Stimulated activated CD4-positive, alpha-beta T cell treated with anti-CD3 and anti-CD28 coated beads, TNF-alpha, amount 100 ng/mL, for 1 hour (primary cell): Measurements from ENCODE around the gene SLC39A6.
"Not testable (repeated sequence)": the region's sequence is repeated elsewhere in the genome, so short reads cannot be mapped to it uniquely, and the experiment has no call there.

Experiments used
- DNase-seq, 3 donors: peaks; one replicate each; pipeline ENCODE4 v3.0.0-alpha.2; 2020; ENCODE audit warnings: low read depth in 3 of 3, low spot score in 1 of 3

SLC39A6 gene

GRCh38 chr18:36129300-36130038 lies at the start of gene SLC39A6, which contains the start of gene ELP2:
SLC39A6 (minus strand) TSS chr18:36129340; CDS start chr18:36127007, 2,333 bp downstream.
ELP2 (plus strand) TSS chr18:36129899; CDS start chr18:36129934, 35 bp downstream.
- DNase-seq: peak; percentile 87 to 95 (median 91)

- no peak for DNase-seq
These were observed 48.8 kb upstream of the SLC39A6 start for GRCh38 chr18:36177913-36178312.

DNA sequence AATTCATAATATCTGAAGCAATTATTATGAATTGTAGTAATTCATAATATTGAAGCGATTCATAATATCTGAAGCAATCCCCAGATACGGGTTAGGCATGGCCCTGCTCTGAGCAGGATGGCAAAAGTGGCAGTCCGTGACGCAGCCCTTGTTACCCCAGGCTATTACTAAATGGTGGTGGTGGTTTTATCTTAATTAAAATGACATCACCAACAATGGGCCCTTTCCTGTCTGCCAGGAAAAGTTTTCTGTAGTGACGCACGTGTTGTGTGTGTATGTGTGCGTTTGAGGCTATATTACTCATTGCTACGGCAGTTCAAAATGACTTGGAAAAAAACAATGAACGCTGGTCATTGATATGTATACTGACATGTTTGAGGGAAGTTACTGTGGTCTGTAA lies 47.6 kb upstream of the SLC39A6 start:
- DNase-seq: no peak

DNA sequence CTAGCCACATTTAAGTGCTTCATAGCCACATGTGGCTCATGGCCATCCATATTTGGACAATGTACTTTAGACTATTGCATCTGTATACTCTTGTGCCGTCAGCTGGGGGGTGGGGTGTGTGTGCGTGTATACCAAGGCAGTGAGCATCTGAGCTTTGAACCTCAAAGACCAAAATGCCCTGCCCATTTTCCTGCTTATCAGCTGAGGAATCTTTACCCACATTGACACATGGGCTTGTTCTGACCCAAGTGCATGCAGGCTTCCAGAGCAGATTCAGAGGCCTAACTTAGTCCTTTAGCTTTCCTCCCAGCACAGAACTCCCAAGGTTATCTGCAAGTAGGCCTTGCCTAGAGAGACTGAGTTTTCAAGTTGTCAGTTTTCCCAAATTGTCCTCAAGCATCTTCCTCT lies 47.0 kb upstream of the SLC39A6 start:
- DNase-seq: no peak

GRCh38 chr18:36175481-36175880 lies 46.3 kb upstream of the SLC39A6 start:
- DNase-seq: no peak

- DNase-seq: no peak
These were observed 40.8 kb upstream of the SLC39A6 start for GRCh38 chr18:36169938-36170337.

DNA sequence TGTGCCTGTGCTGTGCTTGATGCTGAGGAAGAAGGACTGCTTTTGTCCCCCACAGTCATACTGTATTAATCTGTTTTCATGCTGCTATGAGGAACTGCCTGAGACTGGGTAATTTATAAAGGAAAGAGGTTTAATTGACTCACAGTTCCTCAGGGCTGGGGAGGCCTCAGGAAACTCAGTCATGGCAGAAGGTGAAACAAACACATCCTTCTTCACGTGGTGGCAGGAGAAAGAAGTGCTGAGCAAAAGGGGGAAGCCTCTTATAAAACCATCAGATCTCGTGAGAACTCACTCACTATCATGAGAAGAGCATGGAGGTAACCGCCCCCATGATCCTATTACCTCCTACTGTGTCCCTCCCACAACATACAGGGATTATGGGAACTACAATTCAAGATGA lies 39.2 kb upstream of the SLC39A6 start:
- DNase-seq: not testable (repeated sequence)

- no peak for DNase-seq
These were observed 38.6 kb upstream of the SLC39A6 start for GRCh38 chr18:36167692-36168218.

GRCh38 chr18:36162981-36163380 lies 33.8 kb upstream of the SLC39A6 start:
- DNase-seq: no peak

GRCh38 chr18:36160959-36161371 lies 31.8 kb upstream of the SLC39A6 start:
- DNase-seq: no peak

- no peak for DNase-seq
These were observed 29.2 kb upstream of the SLC39A6 start for GRCh38 chr18:36158266-36158867.

DNA sequence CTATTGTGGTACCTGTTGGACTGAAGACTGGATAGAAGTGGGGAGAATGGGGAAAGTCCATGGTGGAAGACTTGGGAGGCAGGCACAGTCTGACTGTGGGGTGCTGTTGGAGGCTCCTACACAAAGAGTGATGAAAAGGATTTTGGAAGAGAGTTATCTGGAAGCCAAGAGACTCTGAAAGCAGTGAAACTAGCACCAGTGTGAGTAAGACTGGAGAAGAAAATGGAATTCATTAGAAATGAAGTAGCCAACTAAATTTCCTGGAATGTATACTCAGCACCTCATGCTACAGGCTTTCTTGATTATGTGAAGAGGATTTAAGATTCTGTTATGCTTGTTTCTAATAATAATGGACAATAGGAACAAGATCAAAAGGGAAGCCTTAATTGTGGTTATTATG lies 28.3 kb upstream of the SLC39A6 start:
- no peak for DNase-seq

DNA sequence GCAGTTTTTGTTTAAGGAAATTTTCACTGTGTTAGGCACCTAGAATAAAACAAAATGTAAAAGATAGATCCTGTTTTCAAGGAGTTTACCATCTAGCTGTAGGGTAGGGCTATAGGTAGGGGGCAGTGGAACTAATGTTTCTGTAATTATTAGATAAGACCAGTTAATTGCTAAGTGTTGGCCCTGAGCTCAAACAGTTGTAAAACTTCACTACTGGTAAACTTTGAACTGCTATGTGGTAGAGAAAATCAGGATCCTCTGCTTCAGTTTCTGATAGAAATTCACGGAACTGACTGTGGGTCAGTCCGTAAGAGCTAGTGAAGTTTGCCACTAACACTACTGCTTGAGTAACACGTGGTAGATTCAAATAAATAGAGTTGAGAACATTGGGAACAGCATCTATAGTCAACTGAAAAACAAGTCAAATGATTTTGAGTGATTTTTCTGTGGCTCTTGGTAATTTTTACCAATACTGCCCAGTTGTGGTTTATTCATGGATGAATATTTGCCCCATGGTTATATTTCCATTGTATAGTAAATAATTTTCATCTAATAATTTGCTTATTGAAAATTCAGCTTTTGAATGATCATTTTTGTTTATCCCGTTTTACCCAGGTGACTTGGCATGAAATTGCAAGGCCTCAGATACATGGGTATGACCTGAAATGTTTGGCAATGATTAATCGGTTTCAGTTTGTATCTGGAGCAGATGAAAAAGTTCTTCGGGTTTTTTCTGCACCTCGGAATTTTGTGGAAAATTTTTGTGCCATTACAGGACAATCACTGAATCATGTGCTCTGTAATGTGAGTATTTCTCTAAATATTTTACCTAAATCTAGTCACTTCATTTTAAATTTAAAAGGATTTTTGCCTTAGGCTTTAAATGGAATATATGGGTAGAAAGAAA lies 27.0 kb upstream of the SLC39A6 start:
- DNase-seq: no peak

DNA sequence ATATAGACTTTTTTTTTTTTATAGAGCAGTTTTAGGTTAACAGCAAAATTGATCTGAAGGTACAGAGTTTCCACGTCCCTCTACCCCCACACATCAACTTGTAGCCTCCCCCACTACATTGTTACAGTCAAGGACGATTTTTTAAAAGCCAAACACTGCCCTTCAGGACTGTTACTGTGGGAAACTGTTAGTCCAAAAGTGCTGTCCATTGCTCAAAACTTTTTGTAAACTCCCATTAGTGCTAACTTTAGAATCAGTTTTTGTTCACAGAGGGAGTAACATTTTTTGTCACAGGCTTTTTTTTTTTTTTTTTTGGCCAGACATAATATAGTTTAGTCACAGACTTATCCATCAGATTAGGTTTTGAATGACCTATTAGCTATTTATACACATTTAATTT lies 24.6 kb upstream of the SLC39A6 start:
- no peak for DNase-seq

- DNase-seq: no peak
These were observed 24.1 kb upstream of the SLC39A6 start for GRCh38 chr18:36153203-36153602.

- no peak for DNase-seq
These were observed 23.6 kb upstream of the SLC39A6 start for GRCh38 chr18:36152781-36153180.

DNA sequence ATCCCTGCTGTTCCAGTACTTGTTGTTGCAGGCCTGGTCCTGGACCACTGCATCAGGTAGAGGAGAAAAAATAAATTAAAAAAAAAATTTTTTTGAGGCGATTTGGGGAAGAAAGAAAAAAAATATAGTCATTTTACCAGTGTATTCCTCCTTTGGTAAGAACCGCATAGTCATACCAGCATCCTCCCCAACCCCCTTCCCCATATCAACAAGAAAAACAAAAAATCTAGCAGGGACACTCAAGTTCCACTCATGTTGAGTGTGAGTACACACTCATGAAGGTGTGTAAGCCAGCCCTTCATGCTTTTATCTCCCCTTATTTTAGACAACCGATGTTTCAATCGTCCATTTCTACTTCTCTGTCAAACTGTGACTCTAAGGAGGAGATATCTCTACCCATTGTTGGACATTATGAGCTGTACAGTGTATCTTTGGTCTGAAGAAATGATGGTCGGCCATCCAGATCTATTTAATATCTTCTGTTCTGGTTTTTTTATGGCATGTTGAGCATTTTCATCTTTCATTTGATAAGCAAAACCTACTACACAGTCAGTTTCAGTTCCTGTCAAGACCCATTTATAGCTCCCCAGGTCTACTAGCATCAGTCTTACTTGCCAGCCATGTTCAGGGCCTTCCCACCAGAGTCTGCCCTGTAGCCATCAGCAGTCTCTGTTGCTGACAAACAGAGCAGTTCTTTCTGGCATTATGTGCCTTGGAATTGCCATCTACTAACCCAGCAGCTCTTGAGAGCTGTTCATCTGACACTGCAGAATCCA lies 20.6 kb upstream of the SLC39A6 start:
- DNase-seq: no peak

DNA sequence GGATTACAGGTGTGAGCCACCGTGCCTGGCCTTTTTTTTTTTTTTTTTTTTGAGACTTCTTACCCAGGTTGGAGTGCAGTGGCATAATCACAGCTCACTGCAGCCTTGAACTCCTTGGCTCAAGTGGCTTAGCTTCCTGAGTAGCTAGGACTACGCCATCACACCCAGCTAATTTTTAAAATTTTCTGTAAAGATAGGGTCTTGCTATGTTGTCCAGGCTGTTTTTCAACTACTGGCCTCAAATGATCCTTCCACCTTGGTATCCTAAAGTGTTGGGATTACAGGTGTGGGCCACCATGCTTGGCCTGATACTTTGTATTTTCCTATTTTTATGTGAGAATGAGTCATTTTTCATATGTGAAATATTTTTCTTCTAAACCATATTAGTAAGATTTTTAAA lies 14.3 kb upstream of the SLC39A6 start:
- no peak for DNase-seq

DNA sequence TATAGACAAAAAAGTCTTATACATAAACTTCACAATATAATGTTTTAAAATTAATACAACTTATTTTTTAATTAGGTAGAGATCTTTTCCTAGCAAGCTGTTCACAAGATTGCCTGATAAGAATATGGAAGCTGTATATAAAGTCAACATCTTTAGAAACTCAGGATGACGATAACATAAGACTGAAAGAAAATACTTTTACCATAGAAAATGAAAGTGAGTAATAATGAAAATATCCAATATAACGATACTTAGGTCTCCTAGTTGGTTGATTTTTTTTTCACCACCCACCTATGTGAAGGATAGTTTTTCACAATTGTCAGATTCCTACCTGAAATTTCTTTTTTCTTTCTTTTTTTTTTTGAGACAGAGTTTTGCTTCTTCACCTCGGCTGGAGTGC lies 13.6 kb upstream of the SLC39A6 start:
- DNase-seq: no peak

- no peak for DNase-seq
These were observed 12.4 kb upstream of the SLC39A6 start for GRCh38 chr18:36141576-36141975.

DNA sequence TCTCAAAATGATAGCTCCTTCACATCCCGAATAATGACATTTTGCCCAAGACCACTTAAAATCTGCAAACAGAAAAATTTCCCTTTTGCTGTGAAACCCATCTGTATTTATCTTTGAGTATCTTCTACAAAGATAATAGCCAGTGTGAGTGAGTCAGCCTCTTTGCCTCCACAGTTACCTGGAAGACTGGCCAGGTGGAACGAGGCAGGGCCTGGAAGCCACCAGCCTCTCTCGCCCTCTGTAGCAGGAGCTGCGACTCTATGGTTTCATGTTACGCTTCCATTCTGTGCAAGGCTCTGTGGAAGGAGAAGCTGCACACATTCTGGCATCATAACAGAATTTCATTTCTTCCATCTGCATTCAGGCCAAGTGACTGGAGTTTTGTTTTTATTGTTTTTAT lies 10.1 kb upstream of the SLC39A6 start:
- no peak for DNase-seq
